GM18526 (cell line): ENCODE measurements around the gene OSBPL9.

Experiments used
- POLR2A ChIP-seq: IDR thresholded peaks from 3 replicates; pipeline ENCODE4 v1.6.1; 2011; ENCODE audit not compliant: insufficient read length; ENCODE audit errors: extremely low read depth

The OSBPL9 gene

DNA sequence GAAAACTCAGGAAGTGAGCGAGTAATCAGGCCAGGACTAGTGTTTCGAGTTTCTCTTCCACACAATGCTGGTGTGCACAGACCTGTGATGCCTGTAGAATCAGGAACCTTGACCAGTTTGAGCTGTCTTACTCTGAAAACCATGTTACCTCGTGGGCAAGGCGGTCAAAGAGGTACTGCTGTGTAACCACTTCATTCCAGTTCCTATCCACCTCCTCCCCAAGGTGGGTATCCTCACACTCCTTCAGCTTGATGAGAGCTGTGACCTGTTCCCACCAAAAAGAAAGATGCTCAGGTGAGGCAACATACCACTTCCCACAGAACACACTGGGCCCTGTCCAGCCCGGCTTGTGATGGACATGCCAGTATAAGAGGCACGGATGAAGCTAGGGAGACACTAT is 173.5 kb downstream of the OSBPL9 start:
- no peak for TF ChIP-seq POLR2A

DNA sequence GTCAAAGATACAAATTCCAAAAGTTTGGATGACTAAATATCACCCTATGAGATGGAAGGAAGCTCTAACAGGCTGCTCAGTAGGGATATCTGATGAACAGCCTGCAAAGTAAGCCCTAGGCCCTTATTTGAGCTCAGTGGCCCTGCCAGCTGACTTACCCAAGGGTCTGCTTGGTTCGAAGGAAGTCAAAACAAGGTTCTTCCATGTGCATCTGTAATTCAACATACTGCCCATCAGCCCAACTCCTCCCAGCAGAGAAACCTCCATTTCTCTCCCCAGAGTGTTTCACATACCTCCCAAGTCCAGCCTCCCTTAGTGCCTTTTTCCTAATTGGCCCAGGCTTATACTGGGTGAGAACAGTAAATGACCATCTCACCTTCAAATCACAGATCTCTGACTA is 175.0 kb downstream of the OSBPL9 start:
- no peak for TF ChIP-seq POLR2A

DNA sequence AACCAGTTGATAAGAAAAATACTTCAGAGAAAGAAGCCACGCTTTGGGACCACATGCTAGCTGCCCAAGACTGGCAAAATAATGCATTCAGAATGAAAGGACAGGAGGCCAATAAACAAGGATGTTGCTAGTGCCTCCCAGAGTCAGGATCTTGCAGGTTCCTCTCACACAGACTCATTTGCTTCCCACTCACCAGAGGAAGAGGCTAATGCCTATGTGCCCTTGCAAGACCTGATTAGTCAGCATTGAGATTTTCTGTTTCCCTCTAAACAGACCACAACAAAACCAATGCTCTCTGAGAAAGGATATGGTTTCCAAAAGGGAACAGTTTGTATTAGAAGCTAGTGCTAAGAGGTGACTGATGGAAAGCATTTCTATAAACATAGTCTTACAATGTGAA is 176.0 kb downstream of the OSBPL9 start:
- no peak for TF ChIP-seq POLR2A

DNA sequence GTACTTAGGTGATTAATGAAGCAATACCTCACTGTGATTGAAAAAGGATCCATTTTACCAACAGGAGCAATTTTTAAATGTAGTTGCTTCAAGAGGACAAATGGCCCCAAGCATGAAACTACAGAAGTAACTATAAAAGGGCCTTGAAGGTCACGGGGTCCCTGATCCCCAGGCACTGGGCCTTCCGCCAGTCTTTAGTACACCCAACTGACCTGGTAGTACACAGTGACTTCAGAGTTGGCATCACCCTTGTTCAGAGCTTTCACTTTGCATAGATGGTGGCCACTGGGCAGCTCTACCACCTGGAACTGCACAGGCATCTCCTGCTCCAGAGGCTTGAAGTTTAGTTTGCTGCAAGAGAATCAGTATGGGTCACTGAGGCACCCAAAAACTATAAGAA is 177.4 kb downstream of the OSBPL9 start:
- no peak for TF ChIP-seq POLR2A

DNA sequence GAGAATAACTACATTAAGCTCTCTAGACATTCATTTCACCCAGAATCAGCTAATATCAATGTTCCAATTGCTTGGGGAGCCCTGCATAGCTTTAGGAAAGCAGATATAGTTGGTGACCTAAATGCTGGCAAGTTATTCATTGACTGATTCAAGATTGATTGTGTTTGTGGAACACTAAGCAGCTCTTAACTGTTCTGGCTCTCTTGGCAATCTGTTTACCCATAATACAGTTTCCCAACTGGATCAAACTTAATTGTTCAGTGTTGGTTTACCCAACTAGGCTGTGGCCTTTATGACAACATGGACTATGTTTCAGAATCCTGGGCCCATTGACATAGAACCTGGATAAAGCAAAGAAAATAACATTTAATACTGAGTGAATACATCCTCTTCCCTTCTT is 178.0 kb downstream of the OSBPL9 start:
- no peak for TF ChIP-seq POLR2A

DNA sequence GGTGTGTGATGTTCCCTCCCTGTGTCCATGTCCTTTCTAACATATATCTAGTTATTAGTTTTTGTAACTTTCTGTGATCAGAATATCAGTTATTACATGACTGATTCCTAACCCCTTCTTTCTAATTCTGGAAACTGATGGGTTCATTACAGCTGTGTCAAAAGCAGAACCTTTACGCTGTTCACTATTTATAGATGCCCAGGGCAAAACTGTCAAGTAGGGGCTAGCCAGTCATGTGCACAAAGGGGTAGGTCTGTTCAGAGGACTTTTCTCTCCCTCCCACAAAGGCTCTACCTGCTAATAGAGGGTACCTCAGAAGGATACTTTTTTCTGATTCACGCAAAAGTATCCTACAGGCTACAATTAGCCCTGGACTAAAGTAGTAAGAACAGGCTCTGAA is 182.5 kb downstream of the OSBPL9 start:
- TF ChIP-seq POLR2A, result no peak

DNA sequence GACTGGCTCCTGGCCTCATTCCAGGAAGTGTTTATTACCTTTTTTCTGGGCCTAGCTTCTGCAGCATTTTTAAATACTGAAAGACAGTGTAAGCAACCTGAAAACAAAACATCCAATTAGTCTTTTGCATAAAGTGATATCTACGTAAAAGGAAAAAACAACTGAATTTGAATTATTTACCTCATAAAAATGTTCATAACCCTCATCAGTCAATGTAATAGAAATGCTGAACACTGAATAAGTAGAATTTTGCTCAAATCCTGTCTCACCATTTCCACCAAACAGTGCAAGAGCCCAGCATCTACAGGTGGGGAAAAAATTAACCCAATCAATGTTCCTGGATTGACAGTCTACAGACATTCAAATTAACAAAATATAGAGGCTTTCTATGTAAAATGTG is 197.6 kb downstream of the OSBPL9 start:
- TF ChIP-seq POLR2A, result no peak

DNA sequence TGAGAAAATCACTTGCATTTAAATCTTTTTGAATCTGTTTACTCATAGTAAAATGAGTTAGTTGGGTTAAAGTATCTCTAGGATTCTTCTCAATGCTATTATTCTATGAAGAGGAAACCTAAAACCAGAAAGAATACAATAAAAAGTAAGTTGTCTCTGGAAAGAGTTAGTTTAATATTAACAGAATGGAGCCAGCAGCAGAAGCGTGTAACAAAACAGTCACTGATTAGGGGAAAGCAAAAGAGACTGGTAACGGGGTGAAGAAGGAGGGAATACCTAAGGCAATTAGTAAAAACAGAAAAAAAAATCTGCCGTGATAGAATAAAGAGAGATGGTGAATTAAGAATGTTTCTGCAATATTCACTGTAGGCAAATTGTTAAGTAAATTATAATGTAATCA is 201.6 kb downstream of the OSBPL9 start:
- no peak for TF ChIP-seq POLR2A

DNA sequence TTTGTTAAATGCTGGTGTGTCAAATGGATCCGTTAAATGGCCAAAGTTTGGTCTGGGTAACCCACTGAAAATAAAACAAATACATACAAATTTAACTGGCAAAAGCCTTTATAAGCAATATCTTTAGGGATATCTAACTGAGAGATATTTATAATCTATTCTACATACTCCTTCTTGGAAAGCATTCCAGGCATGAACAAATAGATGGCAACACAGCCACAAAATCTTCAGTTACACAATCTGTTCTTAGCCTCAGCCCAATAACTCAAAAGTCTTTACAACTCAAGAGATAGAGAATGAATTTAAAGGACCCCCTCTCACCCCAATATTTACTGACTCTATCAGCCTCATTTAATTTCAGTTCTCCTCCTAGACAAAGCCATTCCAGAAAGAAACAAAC is 202.9 kb downstream of the OSBPL9 start:
- TF ChIP-seq POLR2A, result no peak

DNA sequence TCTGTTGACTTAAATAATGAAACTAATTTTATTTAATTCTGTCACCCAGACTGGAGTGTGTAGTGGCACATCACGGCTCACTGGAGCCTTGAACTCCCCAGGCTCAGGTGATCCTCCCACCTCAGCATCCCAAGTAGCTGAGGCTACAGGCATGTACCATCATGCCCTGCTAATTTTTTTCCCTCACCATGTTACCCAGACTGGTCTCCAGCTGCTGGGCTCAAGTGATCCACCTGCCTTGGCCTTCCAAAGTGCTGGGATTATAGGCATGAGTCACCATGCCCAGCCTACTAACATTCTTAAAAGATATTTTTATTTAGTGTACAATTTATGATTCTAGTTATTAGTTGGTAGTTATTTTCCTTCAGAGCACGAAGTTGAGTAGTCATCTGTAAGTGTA is 212.2 kb downstream of the OSBPL9 start:
- no peak for TF ChIP-seq POLR2A

DNA sequence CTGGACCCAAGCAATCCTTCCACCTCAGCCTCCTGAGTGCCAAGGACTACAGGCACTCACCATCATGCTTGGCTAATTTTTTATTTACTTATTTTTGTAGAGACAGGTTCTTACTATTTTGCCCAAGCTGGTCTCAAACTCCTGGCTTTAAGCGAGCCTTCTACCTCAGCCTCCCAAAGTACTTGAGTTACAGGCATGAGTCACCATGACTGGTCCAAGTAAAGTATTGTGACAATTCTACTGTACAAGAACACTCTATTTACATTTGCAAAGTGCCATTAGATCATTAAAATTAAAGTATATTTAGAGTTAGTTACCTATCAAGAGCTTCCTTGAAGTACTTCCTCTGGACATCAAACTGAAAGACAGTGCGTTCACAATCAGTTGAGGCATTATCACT is 216.8 kb downstream of the OSBPL9 start:
- TF ChIP-seq POLR2A, result no peak

DNA sequence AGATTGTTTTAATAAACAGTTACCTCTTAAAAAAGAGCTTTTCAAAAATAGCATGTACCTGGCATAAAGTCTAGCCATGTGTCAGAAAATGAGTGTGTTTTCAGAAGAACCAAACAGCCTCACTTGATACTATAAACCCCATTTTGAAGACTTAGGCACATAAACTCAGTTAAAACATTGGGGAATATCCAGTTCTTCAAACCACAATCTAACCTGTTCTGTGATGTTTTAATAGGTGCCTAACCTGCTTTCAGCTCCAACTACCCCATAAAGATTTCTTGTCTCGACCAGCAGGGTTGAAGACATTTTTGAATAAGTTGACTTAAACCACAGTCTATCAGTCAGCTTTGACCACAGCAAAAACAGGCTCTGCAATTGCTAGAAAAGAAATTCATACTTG is 220.4 kb downstream of the OSBPL9 start:
- TF ChIP-seq POLR2A, result no peak
